Progenitor cell of endocrine pancreas (in vitro differentiated cells): ENCODE results near the gene REXO5. TPM values are rescaled to one million over a fixed set of nuclear protein-coding genes. Genes with fewer than 3 reads are reported as not detected.

Experiments used
- DNase-seq: peaks from one replicate; pipeline ENCODE4 v3.0.0; 2021; ENCODE audit warnings: low spot score; ENCODE audit not compliant: unreplicated experiment
- H3K27ac Mint-ChIP-seq: 2 replicates; pipeline ENCODE4 v1.8.0; 2021; ENCODE audit warnings: mild to moderate bottlenecking, moderate library complexity, mixed read lengths
- H3K27me3 Mint-ChIP-seq: 2 replicates; pipeline ENCODE4 v1.8.0; 2021; ENCODE audit warnings: mixed read lengths
- H3K36me3 Mint-ChIP-seq: 2 replicates; pipeline ENCODE4 v1.8.0; 2022; ENCODE audit warnings: mixed read lengths; ENCODE audit not compliant: insufficient read depth
- H3K4me1 Mint-ChIP-seq: 2 replicates; pipeline ENCODE4 v1.8.0; 2021; ENCODE audit warnings: low read depth, mixed read lengths
- H3K4me3 Mint-ChIP-seq: 2 replicates; pipeline ENCODE4 v1.8.0; 2021; ENCODE audit warnings: low read depth, mild to moderate bottlenecking, moderate library complexity, mixed read lengths
- H3K9me3 Mint-ChIP-seq: 2 replicates; pipeline ENCODE4 v1.8.0; 2021; ENCODE audit warnings: low read depth, mixed read lengths
- total RNA-seq: library from RNA; stranded (reverse); gene quantifications from 2 replicates; pipeline ENCODE4 v1.2.1, GENCODE V29; 2021
- TF ChIP-seq, protein P1 (sequence below): fragments of 200-600 bp; sonication (generic); IDR thresholded peaks from one replicate; pipeline ENCODE4 v1.5.0; 2021; ENCODE audit warnings: antibody characterized with exemption, mild to moderate bottlenecking; ENCODE audit not compliant: unreplicated experiment

The REXO5 gene
- total RNA-seq, 1 donor from 2014 or later = 8.0 TPM

DNA sequence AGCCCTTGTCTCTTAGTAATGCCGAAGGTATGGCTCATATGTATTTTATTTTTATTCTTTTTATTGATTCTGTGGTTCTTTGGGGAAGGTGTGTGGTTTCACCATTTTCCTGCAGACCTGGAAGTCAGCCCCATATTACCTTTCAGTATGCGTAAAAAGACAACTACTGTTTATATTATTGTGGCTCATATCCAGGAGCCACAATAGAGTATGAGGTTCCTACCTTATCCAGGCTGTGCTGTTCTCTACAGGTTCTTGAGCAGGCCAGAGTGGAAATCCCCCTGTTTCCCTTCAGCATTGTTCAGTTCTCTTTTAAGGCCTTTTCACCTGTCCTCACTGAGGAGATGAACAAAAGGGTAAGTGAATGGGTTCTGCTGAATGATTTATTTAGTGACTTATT, 33.2 kb downstream of the REXO5 start:
- Mint-ChIP-seq H3K36me3 (peaks cover 29% of the 10 kb centered on the region), H3K27me3 (no peaks in the 10 kb centered on the region), H3K4me1 (no peaks in the 10 kb centered on the region), H3K4me3 (no peak overlapping the region), H3K9me3 (peaks cover 15% of the 10 kb centered on the region), H3K27ac (no peak overlapping the region)
- DNase-seq = no peak
- TF ChIP-seq, protein P1, sequence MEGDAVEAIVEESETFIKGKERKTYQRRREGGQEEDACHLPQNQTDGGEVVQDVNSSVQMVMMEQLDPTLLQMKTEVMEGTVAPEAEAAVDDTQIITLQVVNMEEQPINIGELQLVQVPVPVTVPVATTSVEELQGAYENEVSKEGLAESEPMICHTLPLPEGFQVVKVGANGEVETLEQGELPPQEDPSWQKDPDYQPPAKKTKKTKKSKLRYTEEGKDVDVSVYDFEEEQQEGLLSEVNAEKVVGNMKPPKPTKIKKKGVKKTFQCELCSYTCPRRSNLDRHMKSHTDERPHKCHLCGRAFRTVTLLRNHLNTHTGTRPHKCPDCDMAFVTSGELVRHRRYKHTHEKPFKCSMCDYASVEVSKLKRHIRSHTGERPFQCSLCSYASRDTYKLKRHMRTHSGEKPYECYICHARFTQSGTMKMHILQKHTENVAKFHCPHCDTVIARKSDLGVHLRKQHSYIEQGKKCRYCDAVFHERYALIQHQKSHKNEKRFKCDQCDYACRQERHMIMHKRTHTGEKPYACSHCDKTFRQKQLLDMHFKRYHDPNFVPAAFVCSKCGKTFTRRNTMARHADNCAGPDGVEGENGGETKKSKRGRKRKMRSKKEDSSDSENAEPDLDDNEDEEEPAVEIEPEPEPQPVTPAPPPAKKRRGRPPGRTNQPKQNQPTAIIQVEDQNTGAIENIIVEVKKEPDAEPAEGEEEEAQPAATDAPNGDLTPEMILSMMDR = no peak

DNA sequence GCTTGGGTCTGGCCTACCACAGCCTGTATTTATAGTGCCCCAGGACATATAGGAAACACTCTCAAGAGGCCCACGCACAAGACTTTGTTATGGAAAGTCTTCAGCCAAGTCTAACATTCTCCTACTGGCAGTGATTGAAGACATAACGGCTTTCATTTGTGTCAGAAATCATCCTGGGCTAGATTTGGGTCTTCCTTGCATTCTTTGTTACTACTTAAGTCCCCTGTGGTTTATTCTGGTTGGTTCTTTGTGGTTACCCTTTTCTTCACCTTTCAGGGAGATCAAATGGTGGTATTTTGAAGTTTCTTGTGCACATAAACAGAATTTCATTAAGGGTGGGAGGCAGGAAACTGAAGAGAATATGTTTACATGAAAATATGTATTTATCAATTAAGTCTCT, 37.7 kb downstream of the REXO5 start:
- Mint-ChIP-seq H3K4me3 (no peak overlapping the region), H3K9me3 (no peaks in the 10 kb centered on the region), H3K36me3 (peaks cover 9% of the 10 kb centered on the region), H3K27ac (no peak overlapping the region), H3K27me3 (no peaks in the 10 kb centered on the region), H3K4me1 (no peaks in the 10 kb centered on the region)
- DNase-seq = no peak
- TF ChIP-seq, protein P1 = no peak

DNA sequence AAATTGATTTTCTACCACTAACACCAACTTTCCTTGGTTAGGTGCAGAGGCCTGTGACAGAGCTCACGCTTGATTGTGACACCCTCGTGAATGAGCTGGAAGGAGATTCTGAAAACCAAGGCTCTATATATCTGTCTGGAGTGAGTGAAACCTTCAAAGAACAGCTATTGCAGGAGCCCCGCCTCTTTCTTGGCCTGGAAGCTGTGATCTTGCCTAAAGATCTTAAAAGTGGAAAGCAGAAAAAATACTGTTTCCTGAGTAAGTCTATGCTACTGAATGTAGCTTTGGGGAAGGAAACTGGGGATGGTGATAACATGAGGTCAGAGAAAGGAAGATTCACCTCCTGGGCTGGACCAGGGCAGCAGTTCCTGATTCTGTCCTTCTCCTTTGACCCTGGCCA, 38.3 kb downstream of the REXO5 start:
- no peak overlapping the region for H3K27ac Mint-ChIP-seq
- no peaks in the 10 kb centered on the region for H3K27me3 Mint-ChIP-seq
- no peaks in the 10 kb centered on the region for H3K4me1 Mint-ChIP-seq
- TF ChIP-seq, protein P1 = no peak
- no peak for DNase-seq
- H3K4me3 Mint-ChIP-seq = no peak overlapping the region
- no peaks in the 10 kb centered on the region for H3K9me3 Mint-ChIP-seq
- peaks cover 9% of the 10 kb centered on the region for H3K36me3 Mint-ChIP-seq

DNA sequence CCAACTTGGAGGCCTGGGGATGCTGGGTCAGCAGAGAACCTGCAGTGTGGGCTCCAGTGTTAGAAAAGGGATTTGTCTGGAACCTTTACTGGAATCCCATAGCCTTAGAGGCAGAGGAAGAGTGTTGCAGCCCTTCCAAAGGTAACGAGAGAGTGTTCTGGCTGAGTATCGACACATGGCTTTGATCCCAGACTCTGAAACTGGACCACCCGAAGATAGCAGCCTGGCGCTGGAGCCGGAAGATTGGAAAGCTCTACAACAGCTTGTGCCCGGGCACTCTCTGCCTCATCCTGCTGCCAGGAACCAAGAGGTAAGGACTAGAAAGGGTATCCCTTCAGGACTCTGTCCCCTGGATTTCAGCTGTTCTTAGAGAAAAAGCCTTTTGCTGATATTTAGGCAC, 39.7 kb downstream of the REXO5 start:
- H3K9me3 Mint-ChIP-seq = no peaks in the 10 kb centered on the region
- H3K4me1 Mint-ChIP-seq = no peaks in the 10 kb centered on the region
- TF ChIP-seq, protein P1 = no peak
- H3K4me3 Mint-ChIP-seq = no peak overlapping the region
- DNase-seq = no peak
- no peak overlapping the region for H3K27ac Mint-ChIP-seq
- no peaks in the 10 kb centered on the region for H3K27me3 Mint-ChIP-seq
- peaks cover 7% of the 10 kb centered on the region for H3K36me3 Mint-ChIP-seq

DNA sequence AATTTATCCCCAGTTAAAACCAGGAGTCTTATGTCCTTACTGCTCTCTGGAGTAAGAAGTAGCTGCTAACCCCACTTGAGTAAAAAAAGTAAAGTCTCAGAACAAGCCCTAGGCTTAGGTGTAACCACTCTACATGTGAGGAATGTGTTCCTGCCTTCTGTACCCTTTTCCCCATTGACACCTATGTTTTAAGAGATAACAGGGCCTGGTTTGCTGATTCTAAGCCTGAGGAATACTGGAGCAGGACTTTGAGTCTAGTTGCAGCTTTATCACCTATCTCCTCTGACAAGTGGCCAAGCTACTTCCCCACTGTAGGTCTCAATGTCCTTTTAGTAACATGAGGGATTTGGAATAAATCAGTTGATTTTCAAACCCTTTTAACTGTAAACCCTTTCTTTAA, 40.2 kb downstream of the REXO5 start:
- no peaks in the 10 kb centered on the region for H3K9me3 Mint-ChIP-seq
- H3K4me1 Mint-ChIP-seq = no peaks in the 10 kb centered on the region
- no peak overlapping the region for H3K4me3 Mint-ChIP-seq
- no peak overlapping the region for H3K27ac Mint-ChIP-seq
- TF ChIP-seq, protein P1 = no peak
- H3K27me3 Mint-ChIP-seq = no peaks in the 10 kb centered on the region
- H3K36me3 Mint-ChIP-seq = peaks cover 6% of the 10 kb centered on the region
- no peak for DNase-seq
